Activated CD4-positive, CD25-positive, alpha-beta regulatory T cell treated with anti-CD3 and anti-CD28 coated beads, Interleukin-2, amount 50 U/mL, for 72 hours (primary cell): Measurements from ENCODE around the gene CARTPT.

ENCODE experiments used
- DNase-seq: peaks from one replicate; pipeline ENCODE4 v3.0.0; 2021

The CARTPT gene

DNA sequence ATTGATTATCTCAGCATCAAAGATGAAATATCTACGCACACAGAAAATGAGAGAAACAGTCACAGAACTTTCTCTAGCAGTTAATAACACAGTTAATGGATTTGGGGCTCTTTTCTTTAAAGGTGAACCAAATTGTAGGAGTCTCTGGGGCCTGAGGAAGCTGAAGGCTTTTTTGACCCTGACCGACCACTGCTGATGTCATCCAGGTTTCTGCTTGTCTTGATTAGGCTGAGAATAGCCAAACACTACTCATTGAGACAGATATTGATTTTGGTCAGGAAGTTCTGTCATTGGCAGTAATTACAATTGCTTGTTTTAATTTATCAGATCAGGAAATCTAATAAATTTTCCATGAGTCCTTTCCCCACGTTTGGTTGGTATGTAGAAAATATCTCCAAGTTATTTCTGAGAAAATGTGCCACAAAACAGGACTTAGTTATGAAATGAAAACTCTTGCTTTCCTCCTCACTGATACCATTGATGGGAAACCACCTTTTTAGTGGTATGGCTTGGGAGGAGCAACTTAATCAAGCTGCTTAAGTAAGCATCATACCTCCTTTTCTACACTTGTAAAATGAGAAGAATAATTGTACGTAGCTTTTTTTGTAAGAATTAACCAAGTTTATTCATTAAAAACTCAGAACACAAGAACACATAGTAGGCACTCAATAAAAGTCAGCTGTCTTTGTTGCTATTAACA, 19.7 kb downstream of the CARTPT start:
- no peak for DNase-seq

DNA sequence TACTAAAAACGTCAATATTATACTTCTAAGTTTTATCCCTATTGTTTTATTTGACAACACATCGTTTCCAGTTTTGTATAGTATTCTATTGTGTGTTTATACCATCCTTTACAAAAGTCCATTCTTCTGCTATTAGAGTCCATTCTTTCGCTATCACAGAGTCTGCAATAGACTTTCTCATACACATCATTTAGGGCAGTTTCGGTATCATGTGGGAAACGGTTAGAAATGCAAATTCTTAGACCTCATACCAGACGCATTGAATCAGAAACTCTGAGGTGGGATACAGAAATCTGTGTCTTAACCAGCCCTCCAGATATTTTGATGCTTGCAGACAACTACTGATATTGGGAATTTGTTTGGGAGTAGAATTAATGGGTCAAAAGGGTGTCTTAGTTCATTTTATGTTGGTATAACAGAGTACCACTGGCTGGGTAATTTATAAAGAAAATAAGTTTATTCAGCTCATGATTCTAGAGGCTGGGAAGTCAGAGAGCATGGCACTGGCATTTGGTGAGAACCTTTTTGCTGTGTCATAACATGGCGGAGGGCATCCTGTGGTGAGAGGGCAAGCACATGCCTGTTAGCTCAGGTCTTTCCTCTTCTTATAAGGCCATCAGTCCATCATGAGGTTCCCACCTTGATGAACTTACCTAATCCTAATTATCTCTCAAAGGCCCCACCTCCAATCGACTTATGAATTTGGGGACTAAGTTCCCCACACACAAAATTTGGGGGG, 21.1 kb downstream of the CARTPT start:
- no peak for DNase-seq

GRCh38 chr5:71743155-71743554, 24.1 kb downstream of the CARTPT start:
- DNase-seq: no peak

DNA sequence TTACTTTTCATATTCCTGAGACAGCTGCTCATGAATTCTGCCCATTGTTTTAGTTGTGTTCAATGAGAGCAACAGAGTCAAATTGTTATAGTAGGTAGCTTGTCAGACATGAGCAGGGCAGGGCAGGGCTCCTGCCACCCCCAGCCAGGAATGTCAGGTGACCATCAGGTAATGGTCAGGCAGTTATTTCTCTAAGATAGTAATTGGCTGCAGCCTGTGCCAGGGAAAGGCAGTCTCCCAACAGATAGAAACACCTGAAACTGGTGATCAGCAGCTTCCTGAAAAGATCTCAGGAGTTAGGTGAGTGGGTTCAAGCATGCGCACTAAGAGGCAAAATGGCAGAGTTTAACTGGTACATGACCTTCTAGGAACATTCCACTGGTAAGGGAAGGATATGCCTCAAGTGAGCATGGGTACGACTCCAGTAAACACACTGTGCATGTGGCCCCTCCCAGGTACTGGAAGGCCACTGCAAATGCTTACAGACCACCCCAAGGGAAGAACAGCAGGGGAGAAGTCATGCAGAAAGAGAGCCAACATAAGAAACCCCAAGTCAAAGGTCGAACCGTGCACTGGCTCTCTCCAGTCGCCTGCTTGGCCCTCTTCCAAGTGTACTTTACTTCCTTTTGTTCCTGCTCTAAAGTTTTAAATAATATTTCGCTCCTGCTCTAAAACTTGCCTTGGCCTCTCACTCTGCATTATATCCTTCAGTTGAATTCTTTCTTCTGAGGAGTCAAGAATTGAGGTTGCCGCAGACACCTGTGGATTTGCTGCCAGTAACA, 25.1 kb downstream of the CARTPT start:
- no peak for DNase-seq

- DNase-seq: no peak
Observed at GRCh38 chr5:71747182-71747581, 28.1 kb downstream of the CARTPT start.

GRCh38 chr5:71748360-71748759, 29.3 kb downstream of the CARTPT start:
- no peak for DNase-seq

- no peak for DNase-seq
Observed at GRCh38 chr5:71751422-71751821, 32.3 kb downstream of the CARTPT start.

GRCh38 chr5:71752441-71753190, 33.5 kb downstream of the CARTPT start:
- DNase-seq: no peak

GRCh38 chr5:71757590-71758543, 38.8 kb downstream of the CARTPT start:
- DNase-seq: no peak

GRCh38 chr5:71762826-71763225, 43.8 kb downstream of the CARTPT start:
- no peak for DNase-seq

GRCh38 chr5:71767661-71768060, 48.6 kb downstream of the CARTPT start:
- no peak for DNase-seq

- no peak for DNase-seq
Observed at GRCh38 chr5:71769287-71769686, 50.2 kb downstream of the CARTPT start.

GRCh38 chr5:71770381-71770780, 51.3 kb downstream of the CARTPT start:
- no peak for DNase-seq
